HG02571 (cell line): ENCODE results near the gene SUN3.

Experiments used
- ATAC-seq: cut with Tn5 transposase; IDR thresholded peaks from one replicate; pipeline ENCODE4 v1.9.1; 2021; ENCODE audit warnings: mild to moderate bottlenecking, moderate library complexity; ENCODE audit not compliant: unreplicated experiment

The SUN3 gene

GRCh38 chr7:47979832-47980181, 49.1 kb downstream of the SUN3 start:
- ATAC-seq, result no peak

- peak; percentile 98 for ATAC-seq
Measured at GRCh38 chr7:47979145-47979831, 49.6 kb downstream of the SUN3 start, which contains the start of gene HUS1. TSS of gene HUS1 (minus strand) at chr7:47979615. CDS start at chr7:47979519, 96 bp downstream.

GRCh38 chr7:47978790-47979144, 50.1 kb downstream of the SUN3 start:
- ATAC-seq, result no peak

- ATAC-seq, result no peak
Measured at GRCh38 chr7:47973739-47974138, 55.2 kb downstream of the SUN3 start.

- no peak for ATAC-seq
Measured at GRCh38 chr7:47970761-47971160, 58.1 kb downstream of the SUN3 start.

- ATAC-seq, result peak; percentile 58
Measured at GRCh38 chr7:47968847-47969774, 59.8 kb downstream of the SUN3 start.

GRCh38 chr7:47967708-47968107, 61.2 kb downstream of the SUN3 start:
- ATAC-seq, result no peak

GRCh38 chr7:47967123-47967522, 61.8 kb downstream of the SUN3 start:
- ATAC-seq, result no peak

- no peak for ATAC-seq
Measured at GRCh38 chr7:47965456-47965855, 63.5 kb downstream of the SUN3 start.

GRCh38 chr7:47962262-47962661, 66.6 kb downstream of the SUN3 start:
- no peak for ATAC-seq

GRCh38 chr7:47957156-47957555, 71.8 kb downstream of the SUN3 start:
- no peak for ATAC-seq

- ATAC-seq, result no peak
Measured at GRCh38 chr7:47956220-47956619, 72.7 kb downstream of the SUN3 start.

GRCh38 chr7:47954231-47954911, 74.5 kb downstream of the SUN3 start:
- ATAC-seq, result peak; percentile 52

- ATAC-seq, result peak; percentile 60
Measured at GRCh38 chr7:47953822-47954221, 75.1 kb downstream of the SUN3 start.

- ATAC-seq, result no peak
Measured at GRCh38 chr7:47952224-47952623, 76.7 kb downstream of the SUN3 start.

- no peak for ATAC-seq
Measured at GRCh38 chr7:47951374-47951773, 77.5 kb downstream of the SUN3 start.

GRCh38 chr7:47950714-47951113, 78.2 kb downstream of the SUN3 start:
- no peak for ATAC-seq

GRCh38 chr7:47949703-47950102, 79.2 kb downstream of the SUN3 start:
- no peak for ATAC-seq

GRCh38 chr7:47948141-47948790, 80.6 kb downstream of the SUN3 start, which contains the start of gene PKD1L1:
TSS of gene PKD1L1 (minus strand) at chr7:47948466. CDS start at chr7:47948440, 26 bp downstream.
- ATAC-seq, result no peak

GRCh38 chr7:47947355-47947749, 81.6 kb downstream of the SUN3 start:
- no peak for ATAC-seq
